Lower leg skin (tissue), 3 donors: Measurements from ENCODE around the gene TANGO6.

Source experiments
- POLR2A ChIP-seq, 2 donors: fragments of 450-650 bp; IDR thresholded peaks; one replicate each; pipeline ENCODE4 v1.6.1; 2016 to 2017; ENCODE audit warnings: antibody characterized with exemption in 2 of 2, mild to moderate bottlenecking in 1 of 2, moderate library complexity in 1 of 2
- TF ChIP-seq, protein P1 (sequence below), 3 donors: fragments of 450-650 bp; IDR thresholded peaks; one replicate each; pipeline ENCODE4 v1.5.1; 2016; ENCODE audit warnings: antibody characterized with exemption in 3 of 3, mild to moderate bottlenecking in 3 of 3, moderate library complexity in 2 of 3

DNA sequence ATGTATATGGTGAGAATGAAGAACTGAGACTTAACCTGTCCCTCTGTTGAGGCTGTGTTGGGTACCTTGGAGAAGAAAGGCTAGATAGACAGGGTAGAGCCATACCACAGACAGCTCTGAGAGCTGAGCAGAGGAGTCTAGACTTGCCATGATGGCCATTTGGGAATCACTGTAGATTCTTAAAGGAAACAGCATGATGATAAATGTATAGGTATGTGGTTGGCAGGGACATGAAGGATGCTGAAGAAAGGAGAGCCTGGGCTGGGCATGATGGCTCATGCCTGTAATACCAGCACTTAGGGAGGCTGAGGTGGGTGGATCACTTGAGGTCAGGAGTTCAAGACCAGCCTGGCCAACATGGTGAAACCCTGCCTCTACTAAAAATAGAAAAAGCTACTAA lies 147.7 kb downstream of the TANGO6 start:
- TF ChIP-seq, protein P1, sequence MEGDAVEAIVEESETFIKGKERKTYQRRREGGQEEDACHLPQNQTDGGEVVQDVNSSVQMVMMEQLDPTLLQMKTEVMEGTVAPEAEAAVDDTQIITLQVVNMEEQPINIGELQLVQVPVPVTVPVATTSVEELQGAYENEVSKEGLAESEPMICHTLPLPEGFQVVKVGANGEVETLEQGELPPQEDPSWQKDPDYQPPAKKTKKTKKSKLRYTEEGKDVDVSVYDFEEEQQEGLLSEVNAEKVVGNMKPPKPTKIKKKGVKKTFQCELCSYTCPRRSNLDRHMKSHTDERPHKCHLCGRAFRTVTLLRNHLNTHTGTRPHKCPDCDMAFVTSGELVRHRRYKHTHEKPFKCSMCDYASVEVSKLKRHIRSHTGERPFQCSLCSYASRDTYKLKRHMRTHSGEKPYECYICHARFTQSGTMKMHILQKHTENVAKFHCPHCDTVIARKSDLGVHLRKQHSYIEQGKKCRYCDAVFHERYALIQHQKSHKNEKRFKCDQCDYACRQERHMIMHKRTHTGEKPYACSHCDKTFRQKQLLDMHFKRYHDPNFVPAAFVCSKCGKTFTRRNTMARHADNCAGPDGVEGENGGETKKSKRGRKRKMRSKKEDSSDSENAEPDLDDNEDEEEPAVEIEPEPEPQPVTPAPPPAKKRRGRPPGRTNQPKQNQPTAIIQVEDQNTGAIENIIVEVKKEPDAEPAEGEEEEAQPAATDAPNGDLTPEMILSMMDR (IDR thresholded peaks at IDR 0.05), result no peak
- TF ChIP-seq POLR2A (IDR thresholded peaks at IDR 0.05), result no peak
